SK-N-SH (cell line): ENCODE measurements around the gene MLLT3. TPM values are rescaled to one million over a fixed set of nuclear protein-coding genes. Genes with fewer than 3 reads are reported as not detected.

Source experiments
- CTCF ChIA-PET: fragments of 300-600, 350-600 bp; formaldehyde crosslinking; extraction: SDS; loops from one replicate; lab custom pipeline; 2021; lab: Yijun Ruan, JAX
- POLR2A ChIA-PET: fragments of 350-600 bp; sonication (Branson Sonifier 250); formaldehyde crosslinking; extraction: SDS; loops from one replicate; lab custom pipeline; 2020; ENCODE audit warnings: antibody characterized with exemption, inconsistent platforms; lab: Yijun Ruan, JAX
- DNase-seq: peaks from one replicate; pipeline ENCODE4 v3.0.0; 2012
- H2AFZ ChIP-seq: fragments of 200-600 bp; sonication (generic); 2 replicates; pipeline ENCODE4 v1.8.1; 2016; ENCODE audit warnings: antibody characterized with exemption, mild to moderate bottlenecking, low read depth
- H3F3A ChIP-seq: fragments of 200-600 bp; sonication (generic); replicated peaks from 2 replicates; pipeline ENCODE3; 2016; ENCODE audit warnings: antibody characterized with exemption, mild to moderate bottlenecking; ENCODE audit not compliant: insufficient read depth
- H3K27ac ChIP-seq, 2 experiments: fragments of 200-500 bp in 1 of 2; fragments of 200-600 bp in 1 of 2; sonication (Bioruptor generic) in 1 of 2; sonication (generic), shearing (Covaris generic) in 1 of 2; 2 replicates each; pipeline versions ENCODE4 v1.5.1 to v1.6.1; 2014 to 2016; ENCODE audit warnings: low read depth in 2 of 2, inconsistent platforms in 1 of 2, low read length in 1 of 2, mild to moderate bottlenecking in 1 of 2, mixed read lengths in 1 of 2
- H3K27me3 ChIP-seq: fragments of 200-600 bp; sonication (generic), shearing (Covaris generic); 2 replicates; pipeline ENCODE4 v1.6.1; 2016; ENCODE audit warnings: mixed run types; ENCODE audit not compliant: insufficient read depth
- H3K36me3 ChIP-seq, 2 experiments: fragments of 200-500 bp in 1 of 2; fragments of 200-600 bp in 1 of 2; sonication (Bioruptor generic) in 1 of 2; sonication (generic) in 1 of 2; replicated peaks in 1 of 2; 2 replicates each; pipeline versions ENCODE3 to v1.5.1; 2014 to 2016; ENCODE audit warnings: low read length in 1 of 2, mild to moderate bottlenecking in 1 of 2; ENCODE audit not compliant: insufficient read depth in 2 of 2, control insufficient read depth in 1 of 2
- H3K4me1 ChIP-seq, 2 experiments: fragments of 200-500 bp in 1 of 2; fragments of 200-600 bp in 1 of 2; sonication (Bioruptor generic) in 1 of 2; sonication (generic), shearing (Covaris generic) in 1 of 2; 2 replicates each; pipeline versions ENCODE4 v1.5.1 to v1.6.1; 2014 to 2016; ENCODE audit warnings: low read depth in 1 of 2, low read length in 1 of 2, mixed run types in 1 of 2; ENCODE audit not compliant: insufficient read depth in 2 of 2, control insufficient read depth in 1 of 2
- H3K4me2 ChIP-seq: fragments of 200-600 bp; sonication (generic), shearing (Covaris generic); 2 replicates; pipeline ENCODE4 v1.6.1; 2017; ENCODE audit warnings: mixed run types
- H3K4me3 ChIP-seq, 2 experiments: fragments of 200-500 bp in 1 of 2; fragments of 200-600 bp in 1 of 2; sonication (Bioruptor generic) in 1 of 2; sonication (generic), shearing (Covaris generic) in 1 of 2; 2 replicates each; pipeline versions ENCODE4 v1.5.1 to v1.8.1; 2014 to 2016; ENCODE audit warnings: low read depth in 2 of 2, inconsistent platforms in 1 of 2, low read length in 1 of 2, mild to moderate bottlenecking in 1 of 2, mixed read lengths in 1 of 2, moderate library complexity in 1 of 2
- H3K79me2 ChIP-seq: fragments of 200-600 bp; sonication (generic); 2 replicates; pipeline ENCODE4 v1.8.1; 2017; ENCODE audit warnings: mild to moderate bottlenecking; ENCODE audit not compliant: insufficient read depth
- H3K9ac ChIP-seq: fragments of 200-600 bp; sonication (generic); 2 replicates; pipeline ENCODE4 v1.6.1; 2017; ENCODE audit warnings: mixed run types
- H3K9me2 ChIP-seq: fragments of 200-600 bp; sonication (generic); 2 replicates; pipeline ENCODE4 v1.6.1; 2017; ENCODE audit warnings: mixed run types
- H3K9me3 ChIP-seq: fragments of 200-600 bp; sonication (generic); 2 replicates; pipeline ENCODE4 v1.6.1; 2017; ENCODE audit warnings: mixed run types, mild to moderate bottlenecking, moderate library complexity
- H4K20me1 ChIP-seq: fragments of 200-600 bp; sonication (generic); 2 replicates; pipeline ENCODE4 v1.6.1; 2017; ENCODE audit warnings: mild to moderate bottlenecking, mixed run types; ENCODE audit not compliant: insufficient read depth
- CTCF ChIP-seq: fragments of 200-600 bp; sonication (generic); IDR thresholded peaks from 2 replicates; pipeline ENCODE4 v1.6.1; 2017; ENCODE audit warnings: antibody characterized with exemption, mild to moderate bottlenecking, moderate library complexity
- ELF1 ChIP-seq: IDR thresholded peaks from 2 replicates; pipeline ENCODE4 v1.4.0; 2012
- FOSL2 ChIP-seq: IDR thresholded peaks from 2 replicates; pipeline ENCODE4 v1.4.0; 2012; ENCODE audit warnings: low read depth, mild to moderate bottlenecking, moderate library complexity, borderline replicate concordance
- FOXJ3 ChIP-seq: sonication (generic); formaldehyde crosslinking; IDR thresholded peaks from 2 replicates; pipeline ENCODE4 v1.5.1; 2020; ENCODE audit warnings: mild to moderate bottlenecking, missing genetic modification reagents
- GABPA ChIP-seq: IDR thresholded peaks from 2 replicates; pipeline ENCODE4 v1.4.0; 2012; ENCODE audit warnings: low read depth, mild to moderate bottlenecking
- GATA2 ChIP-seq: sonication (generic); formaldehyde crosslinking; IDR thresholded peaks from 2 replicates; pipeline ENCODE4 v1.5.0; 2020; ENCODE audit warnings: mild to moderate bottlenecking, missing genetic modification reagents
- IRF3 ChIP-seq: fragments of 150-350 bp; IDR thresholded peaks from 2 replicates; pipeline ENCODE4 v1.6.1; 2016; ENCODE audit warnings: mild to moderate bottlenecking, low read depth, low read length
- JUND ChIP-seq: IDR thresholded peaks from 2 replicates; pipeline ENCODE4 v1.4.0; 2012
- MEF2A ChIP-seq: IDR thresholded peaks from 2 replicates; pipeline ENCODE4 v1.4.0; 2012; ENCODE audit warnings: low read depth, borderline replicate concordance
- MXI1 ChIP-seq: IDR thresholded peaks from 2 replicates; pipeline ENCODE4 v1.6.1; 2012; ENCODE audit warnings: mild to moderate bottlenecking, low read depth, low read length, improper control_type of control experiment
- NFIC ChIP-seq: IDR thresholded peaks from 2 replicates; pipeline ENCODE4 v1.4.0; 2012; ENCODE audit warnings: borderline replicate concordance
- POLR2AphosphoS5 ChIP-seq: IDR thresholded peaks from 2 replicates; pipeline ENCODE4 v1.6.1; 2012; ENCODE audit warnings: low read depth, low read length
- RFX5 ChIP-seq: IDR thresholded peaks from 2 replicates; pipeline ENCODE4 v1.6.1; 2012; ENCODE audit warnings: mild to moderate bottlenecking, improper control_type of control experiment, low read length
- SIN3A ChIP-seq: IDR thresholded peaks from 2 replicates; pipeline ENCODE4 v1.6.1; 2012; ENCODE audit warnings: low read depth, mild to moderate bottlenecking, low read length, moderate library complexity, borderline replicate concordance
- TAF1 ChIP-seq: IDR thresholded peaks from 2 replicates; pipeline ENCODE4 v1.6.1; 2012; ENCODE audit warnings: low read depth, mild to moderate bottlenecking, low read length, moderate library complexity, borderline replicate concordance
- TCF12 ChIP-seq: IDR thresholded peaks from 2 replicates; pipeline ENCODE4 v1.4.0; 2012
- TEAD4 ChIP-seq: IDR thresholded peaks from 2 replicates; pipeline ENCODE4 v1.4.0; 2012; ENCODE audit warnings: mild to moderate bottlenecking, borderline replicate concordance; ENCODE audit not compliant: insufficient read depth
- YY1 ChIP-seq: IDR thresholded peaks from 2 replicates; pipeline ENCODE4 v1.4.0; 2012; ENCODE audit warnings: low read depth, mild to moderate bottlenecking
- polyA plus RNA-seq, 3 experiments: library from polyadenylated mRNA; depleted of rRNA; stranded (reverse); fragments of >200 nt; gene quantifications; 2 replicates each; pipeline ENCODE4 v1.2.3, GENCODE V29; 2012
- TF ChIP-seq, protein P1 (sequence below): fragments of 150-350 bp; IDR thresholded peaks from 2 replicates; pipeline ENCODE4 v1.6.1; 2017; ENCODE audit warnings: antibody characterized with exemption, low read length, low read depth, borderline replicate concordance

Gene MLLT3
- polyA plus RNA-seq, 1 of the 3 experiments (the other 2 are of a cell fraction) = 3.9 TPM

DNA sequence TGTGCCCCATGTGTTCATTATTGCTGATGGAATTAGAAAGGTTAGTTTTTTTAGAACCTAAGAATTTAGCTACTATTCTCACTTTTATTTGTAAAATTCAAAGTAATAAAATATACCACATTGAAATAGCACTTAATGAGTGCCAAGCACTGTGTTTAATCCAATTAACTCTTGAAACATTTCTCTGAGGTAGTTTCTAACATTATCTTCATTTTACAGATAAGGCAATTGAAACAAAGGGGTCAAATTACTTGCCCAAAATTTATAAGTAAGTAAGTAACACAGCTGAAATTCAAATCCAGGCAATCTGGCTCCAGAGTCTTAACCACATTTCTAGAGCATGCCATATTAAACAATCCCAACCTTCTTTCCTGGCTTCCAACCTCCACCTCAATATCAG, 84.2 kb downstream of the MLLT3 start:
- TF ChIP-seq YY1 (no peak), FOXJ3 (CRISPR knock-in tag) (no peak), MEF2A (no peak), TCF12 (no peak), ELF1 (no peak), FOSL2 (no peak), POLR2AphosphoS5 (no peak), TAF1 (no peak), GATA2 (CRISPR knock-in tag) (no peak), CTCF (no peak), JUND (no peak), RFX5 (no peak), TEAD4 (no peak), GABPA (no peak), SIN3A (no peak), IRF3 (no peak), MXI1 (no peak), NFIC (no peak)
- TF ChIP-seq, protein P1, sequence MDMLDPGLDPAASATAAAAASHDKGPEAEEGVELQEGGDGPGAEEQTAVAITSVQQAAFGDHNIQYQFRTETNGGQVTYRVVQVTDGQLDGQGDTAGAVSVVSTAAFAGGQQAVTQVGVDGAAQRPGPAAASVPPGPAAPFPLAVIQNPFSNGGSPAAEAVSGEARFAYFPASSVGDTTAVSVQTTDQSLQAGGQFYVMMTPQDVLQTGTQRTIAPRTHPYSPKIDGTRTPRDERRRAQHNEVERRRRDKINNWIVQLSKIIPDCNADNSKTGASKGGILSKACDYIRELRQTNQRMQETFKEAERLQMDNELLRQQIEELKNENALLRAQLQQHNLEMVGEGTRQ = no peak
- TF ChIP-seq, all 33 proteins: peak for 0
- H3K27me3 ChIP-seq = no peaks in the 10 kb centered on the region
- H3K4me1 ChIP-seq = no peaks in the 10 kb centered on the region
- POLR2A ChIA-PET = no interaction called here
- H4K20me1 ChIP-seq = no peaks in the 10 kb centered on the region
- H3K36me3 ChIP-seq = no peaks in the 10 kb centered on the region
- H3K4me3 ChIP-seq = no peak overlapping the region
- no peaks in the 10 kb centered on the region for H3K79me2 ChIP-seq
- H3K9me2 ChIP-seq = no peaks in the 10 kb centered on the region
- no peaks in the 10 kb centered on the region for H3K9me3 ChIP-seq
- no peak overlapping the region for H2AFZ ChIP-seq
- H3F3A ChIP-seq = no peaks in the 10 kb centered on the region
- CTCF ChIA-PET = interaction anchor here (1.4 kb wide), 1 partner anchor 11 kb away, joined by 3 read pairs; no protein-coding TSS in a partner anchor
- no peak overlapping the region for H3K27ac ChIP-seq
- H3K9ac ChIP-seq = no peak overlapping the region
- no peak overlapping the region for H3K4me2 ChIP-seq
- no peak for DNase-seq
